SK-N-SH (cell line): ENCODE results near the gene PLCL2. TPM values are rescaled to one million over a fixed set of nuclear protein-coding genes. Genes with fewer than 3 reads are reported as not detected.

ENCODE experiments used
- CTCF ChIA-PET: fragments of 300-600, 350-600 bp; formaldehyde crosslinking; extraction: SDS; loops from one replicate; lab custom pipeline; 2021; lab: Yijun Ruan, JAX
- POLR2A ChIA-PET: fragments of 350-600 bp; sonication (Branson Sonifier 250); formaldehyde crosslinking; extraction: SDS; loops from one replicate; lab custom pipeline; 2020; ENCODE audit warnings: antibody characterized with exemption, inconsistent platforms; lab: Yijun Ruan, JAX
- DNase-seq: peaks from one replicate; pipeline ENCODE4 v3.0.0; 2012
- H2AFZ ChIP-seq: fragments of 200-600 bp; sonication (generic); 2 replicates; pipeline ENCODE4 v1.8.1; 2016; ENCODE audit warnings: antibody characterized with exemption, mild to moderate bottlenecking, low read depth
- H3F3A ChIP-seq: fragments of 200-600 bp; sonication (generic); replicated peaks from 2 replicates; pipeline ENCODE3; 2016; ENCODE audit warnings: antibody characterized with exemption, mild to moderate bottlenecking; ENCODE audit not compliant: insufficient read depth
- H3K27ac ChIP-seq, 2 experiments: fragments of 200-500 bp in 1 of 2; fragments of 200-600 bp in 1 of 2; sonication (Bioruptor generic) in 1 of 2; sonication (generic), shearing (Covaris generic) in 1 of 2; 2 replicates each; pipeline versions ENCODE4 v1.5.1 to v1.6.1; 2014 to 2016; ENCODE audit warnings: low read depth in 2 of 2, inconsistent platforms in 1 of 2, low read length in 1 of 2, mild to moderate bottlenecking in 1 of 2, mixed read lengths in 1 of 2
- H3K27me3 ChIP-seq: fragments of 200-600 bp; sonication (generic), shearing (Covaris generic); 2 replicates; pipeline ENCODE4 v1.6.1; 2016; ENCODE audit warnings: mixed run types; ENCODE audit not compliant: insufficient read depth
- H3K36me3 ChIP-seq, 2 experiments: fragments of 200-500 bp in 1 of 2; fragments of 200-600 bp in 1 of 2; sonication (Bioruptor generic) in 1 of 2; sonication (generic) in 1 of 2; replicated peaks in 1 of 2; 2 replicates each; pipeline versions ENCODE3 to v1.5.1; 2014 to 2016; ENCODE audit warnings: low read length in 1 of 2, mild to moderate bottlenecking in 1 of 2; ENCODE audit not compliant: insufficient read depth in 2 of 2, control insufficient read depth in 1 of 2
- H3K4me1 ChIP-seq, 2 experiments: fragments of 200-500 bp in 1 of 2; fragments of 200-600 bp in 1 of 2; sonication (Bioruptor generic) in 1 of 2; sonication (generic), shearing (Covaris generic) in 1 of 2; 2 replicates each; pipeline versions ENCODE4 v1.5.1 to v1.6.1; 2014 to 2016; ENCODE audit warnings: low read depth in 1 of 2, low read length in 1 of 2, mixed run types in 1 of 2; ENCODE audit not compliant: insufficient read depth in 2 of 2, control insufficient read depth in 1 of 2
- H3K4me2 ChIP-seq: fragments of 200-600 bp; sonication (generic), shearing (Covaris generic); 2 replicates; pipeline ENCODE4 v1.6.1; 2017; ENCODE audit warnings: mixed run types
- H3K4me3 ChIP-seq, 2 experiments: fragments of 200-500 bp in 1 of 2; fragments of 200-600 bp in 1 of 2; sonication (Bioruptor generic) in 1 of 2; sonication (generic), shearing (Covaris generic) in 1 of 2; 2 replicates each; pipeline versions ENCODE4 v1.5.1 to v1.8.1; 2014 to 2016; ENCODE audit warnings: low read depth in 2 of 2, inconsistent platforms in 1 of 2, low read length in 1 of 2, mild to moderate bottlenecking in 1 of 2, mixed read lengths in 1 of 2, moderate library complexity in 1 of 2
- H3K79me2 ChIP-seq: fragments of 200-600 bp; sonication (generic); 2 replicates; pipeline ENCODE4 v1.8.1; 2017; ENCODE audit warnings: mild to moderate bottlenecking; ENCODE audit not compliant: insufficient read depth
- H3K9ac ChIP-seq: fragments of 200-600 bp; sonication (generic); 2 replicates; pipeline ENCODE4 v1.6.1; 2017; ENCODE audit warnings: mixed run types
- H3K9me2 ChIP-seq: fragments of 200-600 bp; sonication (generic); 2 replicates; pipeline ENCODE4 v1.6.1; 2017; ENCODE audit warnings: mixed run types
- H3K9me3 ChIP-seq: fragments of 200-600 bp; sonication (generic); 2 replicates; pipeline ENCODE4 v1.6.1; 2017; ENCODE audit warnings: mixed run types, mild to moderate bottlenecking, moderate library complexity
- H4K20me1 ChIP-seq: fragments of 200-600 bp; sonication (generic); 2 replicates; pipeline ENCODE4 v1.6.1; 2017; ENCODE audit warnings: mild to moderate bottlenecking, mixed run types; ENCODE audit not compliant: insufficient read depth
- CHD2 ChIP-seq: fragments of 150-350 bp; IDR thresholded peaks from 2 replicates; pipeline ENCODE4 v1.6.1; 2018; ENCODE audit warnings: low read length; ENCODE audit not compliant: partially characterized antibody
- FOXJ3 ChIP-seq: sonication (generic); formaldehyde crosslinking; IDR thresholded peaks from 2 replicates; pipeline ENCODE4 v1.5.1; 2020; ENCODE audit warnings: mild to moderate bottlenecking, missing genetic modification reagents
- GABPA ChIP-seq: IDR thresholded peaks from 2 replicates; pipeline ENCODE4 v1.4.0; 2012; ENCODE audit warnings: low read depth, mild to moderate bottlenecking
- MEF2A ChIP-seq: IDR thresholded peaks from 2 replicates; pipeline ENCODE4 v1.4.0; 2012; ENCODE audit warnings: low read depth, borderline replicate concordance
- NFIC ChIP-seq: IDR thresholded peaks from 2 replicates; pipeline ENCODE4 v1.4.0; 2012; ENCODE audit warnings: borderline replicate concordance
- RXRA ChIP-seq: IDR thresholded peaks from 2 replicates; pipeline ENCODE4 v1.4.0; 2012; ENCODE audit warnings: low read depth, mild to moderate bottlenecking, borderline replicate concordance
- WGBS: methylation state at CpG from one replicate; pipeline ENCODE4 v1.1.6; 2017; ENCODE audit warnings: low lambda C conversion rate; 5-methylcytosine and 5-hydroxymethylcytosine counted together
- polyA plus RNA-seq, 3 experiments: library from polyadenylated mRNA; depleted of rRNA; stranded (reverse); fragments of >200 nt; gene quantifications; 2 replicates each; pipeline ENCODE4 v1.2.3, GENCODE V29; 2012
- TF ChIP-seq, protein P1 (sequence below): IDR thresholded peaks from 2 replicates; pipeline ENCODE4 v1.4.0; 2012; ENCODE audit warnings: low read depth, borderline replicate concordance
- TF ChIP-seq, protein P2 (sequence below): fragments of 200-600 bp; sonication (generic); IDR thresholded peaks from 2 replicates; pipeline ENCODE4 v1.6.1; 2017; ENCODE audit warnings: antibody characterized with exemption, mild to moderate bottlenecking, moderate library complexity
- TF ChIP-seq, protein P3 (sequence below): IDR thresholded peaks from 2 replicates; pipeline ENCODE4 v1.4.0; 2012; ENCODE audit warnings: low read depth
- TF ChIP-seq, protein P4 (sequence below): IDR thresholded peaks from 2 replicates; pipeline ENCODE4 v1.4.0; 2012; ENCODE audit warnings: low read depth, borderline replicate concordance
- TF ChIP-seq, protein P5 (sequence below): IDR thresholded peaks from 2 replicates; pipeline ENCODE4 v1.6.1; 2012; ENCODE audit warnings: mild to moderate bottlenecking, low read depth, low read length, moderate library complexity

Gene PLCL2
- polyA plus RNA-seq, 1 of the 3 experiments (the other 2 are of a cell fraction), result 0.85 TPM

DNA sequence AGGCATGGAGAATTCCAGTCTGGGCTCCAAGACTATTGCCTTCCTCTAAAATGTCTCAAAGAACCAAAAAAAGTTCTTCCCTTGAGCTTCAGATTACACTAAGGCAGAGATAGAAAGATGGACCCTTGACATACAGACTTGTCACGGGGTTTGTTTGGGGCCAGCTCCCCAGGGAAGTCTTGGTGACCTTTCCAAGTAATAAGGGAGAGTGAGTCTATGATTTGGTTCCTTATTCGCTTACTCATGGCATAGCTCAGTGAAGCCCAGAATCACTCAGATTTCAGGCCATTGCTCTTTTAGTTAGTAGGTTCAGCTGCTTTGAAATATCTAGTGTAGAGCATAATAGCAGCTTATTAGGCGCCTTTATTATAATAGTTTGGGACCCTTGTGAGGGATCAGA is 90.3 kb downstream of the PLCL2 start (continued):
- TF ChIP-seq, protein P1, sequence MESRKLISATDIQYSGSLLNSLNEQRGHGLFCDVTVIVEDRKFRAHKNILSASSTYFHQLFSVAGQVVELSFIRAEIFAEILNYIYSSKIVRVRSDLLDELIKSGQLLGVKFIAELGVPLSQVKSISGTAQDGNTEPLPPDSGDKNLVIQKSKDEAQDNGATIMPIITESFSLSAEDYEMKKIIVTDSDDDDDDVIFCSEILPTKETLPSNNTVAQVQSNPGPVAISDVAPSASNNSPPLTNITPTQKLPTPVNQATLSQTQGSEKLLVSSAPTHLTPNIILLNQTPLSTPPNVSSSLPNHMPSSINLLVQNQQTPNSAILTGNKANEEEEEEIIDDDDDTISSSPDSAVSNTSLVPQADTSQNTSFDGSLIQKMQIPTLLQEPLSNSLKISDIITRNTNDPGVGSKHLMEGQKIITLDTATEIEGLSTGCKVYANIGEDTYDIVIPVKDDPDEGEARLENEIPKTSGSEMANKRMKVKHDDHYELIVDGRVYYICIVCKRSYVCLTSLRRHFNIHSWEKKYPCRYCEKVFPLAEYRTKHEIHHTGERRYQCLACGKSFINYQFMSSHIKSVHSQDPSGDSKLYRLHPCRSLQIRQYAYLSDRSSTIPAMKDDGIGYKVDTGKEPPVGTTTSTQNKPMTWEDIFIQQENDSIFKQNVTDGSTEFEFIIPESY, result no peak

DNA sequence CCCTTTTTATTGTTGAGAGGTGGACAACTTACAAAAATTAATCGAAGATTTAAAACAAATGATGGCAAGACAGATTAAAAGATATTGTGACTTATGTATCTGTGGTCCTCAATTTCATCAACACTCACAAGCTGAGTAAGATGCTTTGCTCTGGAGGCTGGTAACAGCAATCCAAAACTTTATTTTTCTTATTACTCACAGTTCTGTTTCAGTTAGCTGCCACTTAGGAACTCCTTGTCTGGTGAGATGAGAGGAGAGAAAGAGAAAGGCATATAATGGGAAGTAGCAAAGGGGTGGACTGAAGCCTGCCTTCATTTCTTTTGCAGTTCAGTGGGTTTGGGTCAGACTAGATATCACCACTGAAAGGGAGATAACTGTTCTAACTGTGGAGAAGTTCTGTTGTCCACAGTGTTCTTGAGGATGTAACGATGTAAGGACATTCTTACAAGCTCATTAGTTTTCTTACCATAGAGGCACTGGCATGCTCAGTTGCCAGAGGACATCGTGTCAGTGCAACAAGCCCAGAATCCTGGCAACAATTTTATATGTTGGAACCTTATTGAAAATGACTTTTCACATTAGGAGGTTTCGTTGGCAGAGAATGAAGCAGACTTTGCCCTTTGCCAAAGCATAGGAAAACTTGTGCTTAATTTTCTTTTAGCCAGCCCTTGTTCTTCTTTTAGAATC is 93.6 kb downstream of the PLCL2 start:
- no peaks in the 10 kb centered on the region for H3K27me3 ChIP-seq
- H3K27ac ChIP-seq, result no peak overlapping the region
- no peak for DNase-seq
- H3K4me3 ChIP-seq, result no peak overlapping the region
- H3K79me2 ChIP-seq, result no peaks in the 10 kb centered on the region
- no peaks in the 10 kb centered on the region for H3K9me2 ChIP-seq
- H3K9ac ChIP-seq, result no peak overlapping the region
- ChIA-PET CTCF (no interaction called here), POLR2A (no interaction called here)
- H3F3A ChIP-seq, result no peaks in the 10 kb centered on the region
- no peak overlapping the region for H3K4me2 ChIP-seq
- H3K9me3 ChIP-seq, result no peaks in the 10 kb centered on the region
- no peaks in the 10 kb centered on the region for H4K20me1 ChIP-seq
- WGBS, result 69% methylated on average over 4 of the region's 4 CpGs
- no peaks in the 10 kb centered on the region for H3K4me1 ChIP-seq
- H3K36me3 ChIP-seq, result no peaks in the 10 kb centered on the region
- no peak overlapping the region for H2AFZ ChIP-seq
- TF ChIP-seq GABPA, result no peak
- TF ChIP-seq RXRA, result no peak

DNA sequence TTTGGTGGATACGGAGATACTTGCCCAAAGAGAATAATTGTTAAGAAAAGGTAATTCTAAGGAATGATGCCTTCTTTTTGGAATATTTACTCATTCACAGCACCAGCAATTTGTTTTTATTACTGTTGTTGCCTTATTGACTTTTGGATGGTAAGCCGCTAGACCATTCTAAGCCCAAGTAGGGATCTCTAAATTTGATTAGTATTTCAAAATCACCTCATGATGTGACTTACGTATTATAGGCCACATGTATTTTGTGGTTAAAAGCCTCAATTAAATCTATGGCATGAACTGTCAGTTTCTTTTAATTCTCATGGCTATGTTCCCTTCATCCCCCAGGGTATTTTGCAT is 94.1 kb downstream of the PLCL2 start:
- ChIA-PET POLR2A (no interaction called here), CTCF (no interaction called here)
- Histone ChIP-seq H3K27ac (no peak overlapping the region), H3K36me3 (no peaks in the 10 kb centered on the region), H3K9ac (no peak overlapping the region), H3F3A (no peaks in the 10 kb centered on the region), H2AFZ (no peak overlapping the region), H3K27me3 (no peaks in the 10 kb centered on the region), H3K79me2 (no peaks in the 10 kb centered on the region), H3K4me3 (no peak overlapping the region), H3K4me1 (no peaks in the 10 kb centered on the region), H4K20me1 (no peaks in the 10 kb centered on the region), H3K9me3 (no peaks in the 10 kb centered on the region), H3K4me2 (no peak overlapping the region), H3K9me2 (no peaks in the 10 kb centered on the region)
- no peak for DNase-seq
- WGBS, result 81% methylated on average over 3 of the region's 3 CpGs
- TF ChIP-seq, protein P2, sequence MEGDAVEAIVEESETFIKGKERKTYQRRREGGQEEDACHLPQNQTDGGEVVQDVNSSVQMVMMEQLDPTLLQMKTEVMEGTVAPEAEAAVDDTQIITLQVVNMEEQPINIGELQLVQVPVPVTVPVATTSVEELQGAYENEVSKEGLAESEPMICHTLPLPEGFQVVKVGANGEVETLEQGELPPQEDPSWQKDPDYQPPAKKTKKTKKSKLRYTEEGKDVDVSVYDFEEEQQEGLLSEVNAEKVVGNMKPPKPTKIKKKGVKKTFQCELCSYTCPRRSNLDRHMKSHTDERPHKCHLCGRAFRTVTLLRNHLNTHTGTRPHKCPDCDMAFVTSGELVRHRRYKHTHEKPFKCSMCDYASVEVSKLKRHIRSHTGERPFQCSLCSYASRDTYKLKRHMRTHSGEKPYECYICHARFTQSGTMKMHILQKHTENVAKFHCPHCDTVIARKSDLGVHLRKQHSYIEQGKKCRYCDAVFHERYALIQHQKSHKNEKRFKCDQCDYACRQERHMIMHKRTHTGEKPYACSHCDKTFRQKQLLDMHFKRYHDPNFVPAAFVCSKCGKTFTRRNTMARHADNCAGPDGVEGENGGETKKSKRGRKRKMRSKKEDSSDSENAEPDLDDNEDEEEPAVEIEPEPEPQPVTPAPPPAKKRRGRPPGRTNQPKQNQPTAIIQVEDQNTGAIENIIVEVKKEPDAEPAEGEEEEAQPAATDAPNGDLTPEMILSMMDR, result no peak
- TF ChIP-seq FOXJ3 (CRISPR knock-in tag) (no peak), MEF2A (no peak), CHD2 (no peak), NFIC (no peak)
- TF ChIP-seq, protein P3, sequence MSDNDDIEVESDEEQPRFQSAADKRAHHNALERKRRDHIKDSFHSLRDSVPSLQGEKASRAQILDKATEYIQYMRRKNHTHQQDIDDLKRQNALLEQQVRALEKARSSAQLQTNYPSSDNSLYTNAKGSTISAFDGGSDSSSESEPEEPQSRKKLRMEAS, result no peak
- TF ChIP-seq, protein P1, result no peak
- TF ChIP-seq, protein P4, sequence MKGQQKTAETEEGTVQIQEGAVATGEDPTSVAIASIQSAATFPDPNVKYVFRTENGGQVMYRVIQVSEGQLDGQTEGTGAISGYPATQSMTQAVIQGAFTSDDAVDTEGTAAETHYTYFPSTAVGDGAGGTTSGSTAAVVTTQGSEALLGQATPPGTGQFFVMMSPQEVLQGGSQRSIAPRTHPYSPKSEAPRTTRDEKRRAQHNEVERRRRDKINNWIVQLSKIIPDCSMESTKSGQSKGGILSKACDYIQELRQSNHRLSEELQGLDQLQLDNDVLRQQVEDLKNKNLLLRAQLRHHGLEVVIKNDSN, result no peak
- TF ChIP-seq, protein P5, sequence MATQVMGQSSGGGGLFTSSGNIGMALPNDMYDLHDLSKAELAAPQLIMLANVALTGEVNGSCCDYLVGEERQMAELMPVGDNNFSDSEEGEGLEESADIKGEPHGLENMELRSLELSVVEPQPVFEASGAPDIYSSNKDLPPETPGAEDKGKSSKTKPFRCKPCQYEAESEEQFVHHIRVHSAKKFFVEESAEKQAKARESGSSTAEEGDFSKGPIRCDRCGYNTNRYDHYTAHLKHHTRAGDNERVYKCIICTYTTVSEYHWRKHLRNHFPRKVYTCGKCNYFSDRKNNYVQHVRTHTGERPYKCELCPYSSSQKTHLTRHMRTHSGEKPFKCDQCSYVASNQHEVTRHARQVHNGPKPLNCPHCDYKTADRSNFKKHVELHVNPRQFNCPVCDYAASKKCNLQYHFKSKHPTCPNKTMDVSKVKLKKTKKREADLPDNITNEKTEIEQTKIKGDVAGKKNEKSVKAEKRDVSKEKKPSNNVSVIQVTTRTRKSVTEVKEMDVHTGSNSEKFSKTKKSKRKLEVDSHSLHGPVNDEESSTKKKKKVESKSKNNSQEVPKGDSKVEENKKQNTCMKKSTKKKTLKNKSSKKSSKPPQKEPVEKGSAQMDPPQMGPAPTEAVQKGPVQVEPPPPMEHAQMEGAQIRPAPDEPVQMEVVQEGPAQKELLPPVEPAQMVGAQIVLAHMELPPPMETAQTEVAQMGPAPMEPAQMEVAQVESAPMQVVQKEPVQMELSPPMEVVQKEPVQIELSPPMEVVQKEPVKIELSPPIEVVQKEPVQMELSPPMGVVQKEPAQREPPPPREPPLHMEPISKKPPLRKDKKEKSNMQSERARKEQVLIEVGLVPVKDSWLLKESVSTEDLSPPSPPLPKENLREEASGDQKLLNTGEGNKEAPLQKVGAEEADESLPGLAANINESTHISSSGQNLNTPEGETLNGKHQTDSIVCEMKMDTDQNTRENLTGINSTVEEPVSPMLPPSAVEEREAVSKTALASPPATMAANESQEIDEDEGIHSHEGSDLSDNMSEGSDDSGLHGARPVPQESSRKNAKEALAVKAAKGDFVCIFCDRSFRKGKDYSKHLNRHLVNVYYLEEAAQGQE, result no peak
